GM12878 (cell line): Measurements from ENCODE around the gene PARD6A. TPM values are rescaled to one million over a fixed set of nuclear protein-coding genes. Genes with fewer than 3 reads are reported as not detected.

ENCODE experiments used
- polyA plus RNA-seq, 11 experiments: library from polyadenylated mRNA; depleted of rRNA in 4 of 11; unstranded in 6 of 11; stranded (reverse) in 5 of 11; fragments of >200 nt; fragmentation: Nextera tagmentation in 4 of 11; fragmentation: Illumina TruSeq in 1 of 11; extraction: Ambion mirVana in 4 of 11; extraction: Trizol in 1 of 11; gene quantifications; 1 replicate in 1 of 11; 2 replicates in 10 of 11; pipeline versions ENCODE4 v1.2.1 to v1.2.3, GENCODE V29; 2011 to 2016; ENCODE audit warnings: inconsistent platforms in 2 of 11, missing spikeins in 2 of 11, low read depth in 1 of 11
- total RNA-seq, 4 experiments: library from RNA; depleted of rRNA in 3 of 4; stranded (reverse); fragments of >200 nt in 3 of 4; fragmentation: Illumina TruSeq in 1 of 4; extraction: Trizol in 1 of 4; gene quantifications; 2 replicates each; pipeline versions ENCODE4 v1.2.1 to v1.2.3, GENCODE V29; 2013 to 2021

The PARD6A gene
- total and polyA plus RNA-seq, 10 of the 15 experiments (the other 5 are each of a cell fraction or from before 2014, with no cell fraction given): 0.42 to 10.1 (median 4.4) TPM

Other genes with a start within 250 kb of the PARD6A start
Only the 7 nearest of the 19 such genes appear.
- gene RIPOR1, start 132.1 kb upstream of the PARD6A start, total RNA-seq (2014; rRNA removed): 5.2 and 7.0 TPM in 2 replicates
- gene RIPOR1, start 132.1 kb upstream of the PARD6A start, total RNA-seq (2014; rRNA removed; fragmentation: Illumina TruSeq; extraction: Trizol): 2.6 and 2.8 TPM in 2 replicates
- gene RIPOR1, start 132.1 kb upstream of the PARD6A start, total RNA-seq (2021): 28.5 and 37.0 TPM in 2 replicates
- gene RIPOR1, start 132.1 kb upstream of the PARD6A start, polyA plus RNA-seq (2011; rRNA removed): 1.2 and 2.0 TPM in 2 replicates
- gene RIPOR1, start 132.1 kb upstream of the PARD6A start, polyA plus RNA-seq (2014; fragmentation: Illumina TruSeq; extraction: Trizol): 7.0 and 7.9 TPM in 2 replicates
- under 1 TPM; 0.13 to 0.47 TPM for gene RIPOR1, start 132.1 kb upstream of the PARD6A start, polyA plus RNA-seq (2014; fragmentation: Nextera tagmentation; extraction: Ambion mirVana)
- 10.5 and 11.6 TPM in 2 replicates for gene RIPOR1, start 132.1 kb upstream of the PARD6A start, polyA plus RNA-seq (2014; rRNA removed)
- gene RIPOR1, start 132.1 kb upstream of the PARD6A start, polyA plus RNA-seq (2016; fragmentation: Nextera tagmentation; extraction: Ambion mirVana): 10 to 100 TPM; 12.9 to 15.9 TPM
- 36.7 and 37.3 TPM in 2 replicates for gene CTCF, start 98.4 kb upstream of the PARD6A start, total RNA-seq (2014; rRNA removed)
- 43.8 and 47.9 TPM in 2 replicates for gene CTCF, start 98.4 kb upstream of the PARD6A start, total RNA-seq (2014; rRNA removed; fragmentation: Illumina TruSeq; extraction: Trizol)
- gene CTCF, start 98.4 kb upstream of the PARD6A start, total RNA-seq (2021): 42.7 and 43.6 TPM in 2 replicates
- 36.1 and 40.1 TPM in 2 replicates for gene CTCF, start 98.4 kb upstream of the PARD6A start, polyA plus RNA-seq (2011; rRNA removed)
- 52.8 and 55.0 TPM in 2 replicates for gene CTCF, start 98.4 kb upstream of the PARD6A start, polyA plus RNA-seq (2014; fragmentation: Illumina TruSeq; extraction: Trizol)
- 10 to 100 TPM in 1 of 2 experiments, 1 to 10 TPM in 1; 9.1 to 18.3 TPM for gene CTCF, start 98.4 kb upstream of the PARD6A start, polyA plus RNA-seq (2014; fragmentation: Nextera tagmentation; extraction: Ambion mirVana)
- 34.7 and 35.8 TPM in 2 replicates for gene CTCF, start 98.4 kb upstream of the PARD6A start, polyA plus RNA-seq (2014; rRNA removed)
- gene CTCF, start 98.4 kb upstream of the PARD6A start, polyA plus RNA-seq (2016; fragmentation: Nextera tagmentation; extraction: Ambion mirVana): 10 to 100 TPM; 47.5 to 51.6 TPM
- gene CARMIL2, start 15.8 kb upstream of the PARD6A start, total RNA-seq (2014; rRNA removed): 18.9 and 24.1 TPM in 2 replicates
- gene CARMIL2, start 15.8 kb upstream of the PARD6A start, total RNA-seq (2014; rRNA removed; fragmentation: Illumina TruSeq; extraction: Trizol): 13.7 and 14.0 TPM in 2 replicates
- gene CARMIL2, start 15.8 kb upstream of the PARD6A start, total RNA-seq (2021): 87.6 and 104 TPM in 2 replicates
- gene CARMIL2, start 15.8 kb upstream of the PARD6A start, polyA plus RNA-seq (2011; rRNA removed): 4.4 and 8.6 TPM in 2 replicates
- 1.6 and 13.0 TPM in 2 replicates for gene CARMIL2, start 15.8 kb upstream of the PARD6A start, polyA plus RNA-seq (2014; fragmentation: Illumina TruSeq; extraction: Trizol)
- gene CARMIL2, start 15.8 kb upstream of the PARD6A start, polyA plus RNA-seq (2014; fragmentation: Nextera tagmentation; extraction: Ambion mirVana): 1 to 10 TPM in 1 of 2 experiments, under 1 TPM in 1; 0.82 to 1.9 TPM
- 56.5 and 72.9 TPM in 2 replicates for gene CARMIL2, start 15.8 kb upstream of the PARD6A start, polyA plus RNA-seq (2014; rRNA removed)
- gene CARMIL2, start 15.8 kb upstream of the PARD6A start, polyA plus RNA-seq (2016; fragmentation: Nextera tagmentation; extraction: Ambion mirVana): 1 to 10 TPM; 7.4 to 7.7 TPM
- gene ACD, start 700 bp upstream of the PARD6A start, total RNA-seq (2014; rRNA removed): 26.3 and 36.1 TPM in 2 replicates
- 9.8 and 10.0 TPM in 2 replicates for gene ACD, start 700 bp upstream of the PARD6A start, total RNA-seq (2014; rRNA removed; fragmentation: Illumina TruSeq; extraction: Trizol)
- 32.4 and 32.9 TPM in 2 replicates for gene ACD, start 700 bp upstream of the PARD6A start, total RNA-seq (2021)
- gene ACD, start 700 bp upstream of the PARD6A start, polyA plus RNA-seq (2011; rRNA removed): 5.6 and 15.6 TPM in 2 replicates
- 2.8 and 11.3 TPM in 2 replicates for gene ACD, start 700 bp upstream of the PARD6A start, polyA plus RNA-seq (2014; fragmentation: Illumina TruSeq; extraction: Trizol)
- gene ACD, start 700 bp upstream of the PARD6A start, polyA plus RNA-seq (2014; fragmentation: Nextera tagmentation; extraction: Ambion mirVana): 1 to 10 TPM; 2.9 to 9.7 TPM
- 32.2 and 35.6 TPM in 2 replicates for gene ACD, start 700 bp upstream of the PARD6A start, polyA plus RNA-seq (2014; rRNA removed)
- gene ACD, start 700 bp upstream of the PARD6A start, polyA plus RNA-seq (2016; fragmentation: Nextera tagmentation; extraction: Ambion mirVana): 10 to 100 TPM; 45.0 to 46.7 TPM
- gene ENKD1, start 5.8 kb downstream of the PARD6A start, total RNA-seq (2014; rRNA removed): 7.7 and 9.1 TPM in 2 replicates
- gene ENKD1, start 5.8 kb downstream of the PARD6A start, total RNA-seq (2014; rRNA removed; fragmentation: Illumina TruSeq; extraction: Trizol): 2.5 TPM in 2 replicates
- 7.2 and 8.1 TPM in 2 replicates for gene ENKD1, start 5.8 kb downstream of the PARD6A start, total RNA-seq (2021)
- gene ENKD1, start 5.8 kb downstream of the PARD6A start, polyA plus RNA-seq (2011; rRNA removed): 2.8 and 5.2 TPM in 2 replicates
- 0.30 and 0.97 TPM in 2 replicates for gene ENKD1, start 5.8 kb downstream of the PARD6A start, polyA plus RNA-seq (2014; fragmentation: Illumina TruSeq; extraction: Trizol)
- 1 to 10 TPM in 1 of 2 experiments, under 1 TPM in 1; 0.19 to 1.1 TPM for gene ENKD1, start 5.8 kb downstream of the PARD6A start, polyA plus RNA-seq (2014; fragmentation: Nextera tagmentation; extraction: Ambion mirVana)
- 6.8 and 11.4 TPM in 2 replicates for gene ENKD1, start 5.8 kb downstream of the PARD6A start, polyA plus RNA-seq (2014; rRNA removed)
- gene ENKD1, start 5.8 kb downstream of the PARD6A start, polyA plus RNA-seq (2016; fragmentation: Nextera tagmentation; extraction: Ambion mirVana): 1 to 10 TPM; 2.1 to 3.1 TPM
- gene C16orf86, start 5.9 kb downstream of the PARD6A start, total RNA-seq (2014; rRNA removed): 1.7 and 3.3 TPM in 2 replicates
- 0.55 and 0.89 TPM in 2 replicates for gene C16orf86, start 5.9 kb downstream of the PARD6A start, total RNA-seq (2014; rRNA removed; fragmentation: Illumina TruSeq; extraction: Trizol)
- gene C16orf86, start 5.9 kb downstream of the PARD6A start, total RNA-seq (2021): 2.7 and 3.0 TPM in 2 replicates
- gene C16orf86, start 5.9 kb downstream of the PARD6A start, polyA plus RNA-seq (2011; rRNA removed): 0.53 and 1.2 TPM in 2 replicates
- gene C16orf86, start 5.9 kb downstream of the PARD6A start, polyA plus RNA-seq (2014; fragmentation: Illumina TruSeq; extraction: Trizol): 0.51 TPM in 1 of 2 replicates, not detected in the other
- gene C16orf86, start 5.9 kb downstream of the PARD6A start, polyA plus RNA-seq (2014; fragmentation: Nextera tagmentation; extraction: Ambion mirVana): under 1 TPM; 0.11 to 0.18 TPM
- gene C16orf86, start 5.9 kb downstream of the PARD6A start, polyA plus RNA-seq (2014; rRNA removed): 2.3 and 2.4 TPM in 2 replicates
- gene C16orf86, start 5.9 kb downstream of the PARD6A start, polyA plus RNA-seq (2016; fragmentation: Nextera tagmentation; extraction: Ambion mirVana): 1 to 10 TPM; 2.0 to 3.2 TPM
- 11.8 and 13.7 TPM in 2 replicates for gene GFOD2, start 58.4 kb downstream of the PARD6A start, total RNA-seq (2014; rRNA removed)
- 10.3 and 10.7 TPM in 2 replicates for gene GFOD2, start 58.4 kb downstream of the PARD6A start, total RNA-seq (2014; rRNA removed; fragmentation: Illumina TruSeq; extraction: Trizol)
- gene GFOD2, start 58.4 kb downstream of the PARD6A start, total RNA-seq (2021): 15.5 and 16.1 TPM in 2 replicates
- gene GFOD2, start 58.4 kb downstream of the PARD6A start, polyA plus RNA-seq (2011; rRNA removed): 9.1 and 12.4 TPM in 2 replicates
- gene GFOD2, start 58.4 kb downstream of the PARD6A start, polyA plus RNA-seq (2014; fragmentation: Illumina TruSeq; extraction: Trizol): 5.3 and 8.8 TPM in 2 replicates
- 1 to 10 TPM; 2.0 to 2.2 TPM for gene GFOD2, start 58.4 kb downstream of the PARD6A start, polyA plus RNA-seq (2014; fragmentation: Nextera tagmentation; extraction: Ambion mirVana)
- 15.9 and 16.2 TPM in 2 replicates for gene GFOD2, start 58.4 kb downstream of the PARD6A start, polyA plus RNA-seq (2014; rRNA removed)
- gene GFOD2, start 58.4 kb downstream of the PARD6A start, polyA plus RNA-seq (2016; fragmentation: Nextera tagmentation; extraction: Ambion mirVana): 10 to 100 TPM; 11.7 to 12.5 TPM